Measurements from ENCODE around the gene ILKAP.

The ILKAP gene

GRCh38 chr2:238159071-238159539 lies 44.4 kb downstream of the ILKAP start:
- TF ChIP-seq CTCF (IDR thresholded peaks at IDR 0.05; ENCODE audit: low read depth, low read length) = no peak

GRCh38 chr2:238158509-238159070 lies 44.9 kb downstream of the ILKAP start, which contains the start of gene ERFE:
ERFE (plus strand) TSS chr2:238158970; CDS start chr2:238159008, 38 bp downstream.
- no peak for DNase-seq (ENCODE audit: extremely low read depth, low read depth)
- peak; percentile 36 for TF ChIP-seq CTCF (IDR thresholded peaks at IDR 0.05; ENCODE audit: low read depth, low read length)

More at GRCh38 chr2:238159071-238159539, 44.4 kb downstream of the ILKAP start:
- no peak for DNase-seq (ENCODE audit: extremely low read depth, low read depth)

- TF ChIP-seq CTCF (IDR thresholded peaks at IDR 0.05; ENCODE audit: low read depth, low read length) = no peak
- DNase-seq (ENCODE audit: extremely low read depth, low read depth) = no peak
Observed at GRCh38 chr2:238158018-238158508, 45.4 kb downstream of the ILKAP start.

- no peak for TF ChIP-seq CTCF (IDR thresholded peaks at IDR 0.05; ENCODE audit: low read depth, low read length)
- DNase-seq (ENCODE audit: extremely low read depth, low read depth) = no peak
Observed at GRCh38 chr2:238157506-238158017, 45.9 kb downstream of the ILKAP start.

- DNase-seq (ENCODE audit: extremely low read depth, low read depth) = no peak
- TF ChIP-seq CTCF (IDR thresholded peaks at IDR 0.05; ENCODE audit: low read depth, low read length) = no peak
Observed at GRCh38 chr2:238155761-238156694, 47.5 kb downstream of the ILKAP start.

GRCh38 chr2:238155051-238155760 lies 48.3 kb downstream of the ILKAP start:
- TF ChIP-seq CTCF (IDR thresholded peaks at IDR 0.05; ENCODE audit: low read depth, low read length) = no peak
- peak; percentile 89 for DNase-seq (ENCODE audit: extremely low read depth, low read depth)
